Immature natural killer cell (primary cell): ENCODE data around the gene TMEM217. TPM values are rescaled to one million over a fixed set of nuclear protein-coding genes. Genes with fewer than 3 reads are reported as not detected.
A peak's percentile ranks its signal among the peaks of the same experiment; 100 is the strongest.
"Not testable (repeated sequence)": the region's sequence is repeated elsewhere in the genome, so short reads cannot be mapped to it uniquely, and the experiment has no call there.

Source experiments
- DNase-seq, 3 donors: peaks; one replicate each; pipeline ENCODE4 v3.0.0; 2022; ENCODE audit warnings: mixed read lengths in 1 of 3
- H3K27ac Mint-ChIP-seq, 6 donors: one replicate each; pipeline ENCODE4 v1.8.0; 2020; ENCODE audit warnings: mixed read lengths in 6 of 6, mild to moderate bottlenecking in 5 of 6, inconsistent platforms in 4 of 6, moderate library complexity in 3 of 6
- H3K27me3 Mint-ChIP-seq, 3 donors: one replicate each; pipeline ENCODE4 v1.8.0; 2020 to 2021; ENCODE audit warnings: low read depth in 3 of 3, mild to moderate bottlenecking in 3 of 3, mixed read lengths in 3 of 3, moderate library complexity in 3 of 3, inconsistent platforms in 1 of 3
- H3K36me3 Mint-ChIP-seq, 3 donors: one replicate each; pipeline ENCODE4 v1.8.0; 2020; ENCODE audit warnings: mixed read lengths in 3 of 3, inconsistent platforms in 2 of 3, mild to moderate bottlenecking in 2 of 3
- H3K4me1 Mint-ChIP-seq, 2 donors: one replicate each; pipeline ENCODE4 v1.8.0; 2020; ENCODE audit warnings: inconsistent platforms in 2 of 2, mild to moderate bottlenecking in 2 of 2, mixed read lengths in 2 of 2, moderate library complexity in 1 of 2
- H3K4me3 Mint-ChIP-seq, 5 donors: one replicate each; pipeline ENCODE4 v1.8.0; 2020; ENCODE audit warnings: mild to moderate bottlenecking in 5 of 5, mixed read lengths in 5 of 5, inconsistent platforms in 3 of 5, moderate library complexity in 3 of 5
- H3K9me3 Mint-ChIP-seq, 6 donors: one replicate each; pipeline ENCODE4 v1.8.0; 2020; ENCODE audit warnings: mild to moderate bottlenecking in 6 of 6, mixed read lengths in 6 of 6, inconsistent platforms in 4 of 6, moderate library complexity in 3 of 6
- polyA plus RNA-seq, 3 donors: library from polyadenylated mRNA; unstranded; fragments of 300-500 nt; fragmentation: Illumina TruSeq; gene quantifications; one replicate each; pipeline ENCODE4 v1.2.3, GENCODE V29; 2021

Gene TMEM217
- polyA plus RNA-seq, 3 donors from 2014 or later, result 0.23 to 0.32 TPM; not detected in 1

GRCh38 chr6:37208793-37209192 is 49.2 kb downstream of the TMEM217 start:
- Mint-ChIP-seq H3K36me3 (no peaks in the 10 kb centered on the region), H3K27ac (no peak overlapping the region), H3K27me3 (no peaks in the 10 kb centered on the region), H3K4me3 (no peak overlapping the region), H3K4me1 (peaks cover 52 to 65% of the 10 kb centered on the region in 2 donors), H3K9me3 (no peaks in the 10 kb centered on the region)
- no peak for DNase-seq

- peak overlapping the region; percentile 28 to 49 (median 40) for H3K4me3 Mint-ChIP-seq
- H3K9me3 Mint-ChIP-seq, result no peaks in the 10 kb centered on the region
- H3K4me1 Mint-ChIP-seq, result peaks cover 59 to 73% of the 10 kb centered on the region in 2 donors
- H3K27me3 Mint-ChIP-seq, result no peaks in the 10 kb centered on the region
- peak overlapping the region; percentile 60 to 81 (median 76) for H3K27ac Mint-ChIP-seq
- no peaks in the 10 kb centered on the region for H3K36me3 Mint-ChIP-seq
- peak; percentile 82 to 85 (median 84) for DNase-seq
Measured at GRCh38 chr6:37207903-37208456, 50.0 kb downstream of the TMEM217 start.

GRCh38 chr6:37206622-37207021 is 51.3 kb downstream of the TMEM217 start:
- Mint-ChIP-seq H3K4me1 (peaks cover 73 to 87% of the 10 kb centered on the region in 2 donors), H3K27ac (peak overlapping the region in 5 of 6 donors; percentile 21 to 70 (median 60)), H3K36me3 (no peaks in the 10 kb centered on the region), H3K27me3 (no peaks in the 10 kb centered on the region), H3K4me3 (peak overlapping the region in 1 of 5 donors; percentile 27), H3K9me3 (no peaks in the 10 kb centered on the region)
- no peak for DNase-seq

GRCh38 chr6:37205997-37206340 is 52.0 kb downstream of the TMEM217 start:
- H3K4me1 Mint-ChIP-seq, result peaks cover 77 to 92% of the 10 kb centered on the region in 2 donors
- peak overlapping the region; percentile 29 to 80 (median 72) for H3K27ac Mint-ChIP-seq
- H3K36me3 Mint-ChIP-seq, result no peaks in the 10 kb centered on the region
- H3K27me3 Mint-ChIP-seq, result no peaks in the 10 kb centered on the region
- no peak for DNase-seq
- peak overlapping the region in 2 of 5 donors; percentile 12 to 40 for H3K4me3 Mint-ChIP-seq
- H3K9me3 Mint-ChIP-seq, result no peaks in the 10 kb centered on the region

GRCh38 chr6:37205175-37205996 is 52.6 kb downstream of the TMEM217 start:
- peak overlapping the region in 4 of 5 donors; percentile 12 to 40 (median 12) for H3K4me3 Mint-ChIP-seq
- no peaks in the 10 kb centered on the region for H3K36me3 Mint-ChIP-seq
- DNase-seq, result no peak
- peaks cover 80 to 94% of the 10 kb centered on the region in 2 donors for H3K4me1 Mint-ChIP-seq
- H3K27ac Mint-ChIP-seq, result peak overlapping the region; percentile 29 to 80 (median 72)
- H3K27me3 Mint-ChIP-seq, result no peaks in the 10 kb centered on the region
- H3K9me3 Mint-ChIP-seq, result no peaks in the 10 kb centered on the region

- H3K4me3 Mint-ChIP-seq, result peak overlapping the region in 1 of 5 donors; percentile 3
- H3K4me1 Mint-ChIP-seq, result peaks cover 72 to 85% of the 10 kb centered on the region in 2 donors
- H3K9me3 Mint-ChIP-seq, result no peaks in the 10 kb centered on the region
Measured at GRCh38 chr6:37204014-37204751, 53.8 kb downstream of the TMEM217 start.

GRCh38 chr6:37202788-37203491 is 55.0 kb downstream of the TMEM217 start:
- Mint-ChIP-seq H3K36me3 (no peaks in the 10 kb centered on the region), H3K9me3 (no peaks in the 10 kb centered on the region), H3K4me1 (peaks cover 69 to 77% of the 10 kb centered on the region in 2 donors), H3K27ac (peak overlapping the region; percentile 82 to 95 (median 92)), H3K4me3 (peak overlapping the region; percentile 64 to 78 (median 66)), H3K27me3 (peaks cover 0 to 2% (median 0%) of the 10 kb centered on the region in 3 donors)
- DNase-seq, result no peak

More at GRCh38 chr6:37204014-37204751, 53.8 kb downstream of the TMEM217 start:
- Mint-ChIP-seq H3K36me3 (no peaks in the 10 kb centered on the region), H3K27me3 (no peaks in the 10 kb centered on the region), H3K27ac (peak overlapping the region; percentile 15 to 83 (median 44))
- DNase-seq, result no peak

- H3K4me3 Mint-ChIP-seq, result peak overlapping the region; percentile 48 to 78 (median 65)
Measured at GRCh38 chr6:37201726-37202125, 56.2 kb downstream of the TMEM217 start.

GRCh38 chr6:37200085-37200484 is 57.9 kb downstream of the TMEM217 start:
- no peaks in the 10 kb centered on the region for H3K9me3 Mint-ChIP-seq
- H3K27ac Mint-ChIP-seq, result peak overlapping the region in 2 of 6 donors; percentile 53 to 69
- H3K36me3 Mint-ChIP-seq, result no peaks in the 10 kb centered on the region
- H3K4me1 Mint-ChIP-seq, result peaks cover 44 to 49% of the 10 kb centered on the region in 2 donors
- H3K27me3 Mint-ChIP-seq, result peaks cover 0 to 2% (median 0%) of the 10 kb centered on the region in 3 donors
- DNase-seq, result no peak
- H3K4me3 Mint-ChIP-seq, result no peak overlapping the region

More at GRCh38 chr6:37201726-37202125, 56.2 kb downstream of the TMEM217 start:
- no peak for DNase-seq
- Mint-ChIP-seq H3K9me3 (no peaks in the 10 kb centered on the region), H3K27me3 (peaks cover 0 to 2% (median 0%) of the 10 kb centered on the region in 3 donors), H3K36me3 (no peaks in the 10 kb centered on the region), H3K27ac (peak overlapping the region; percentile 75 to 95 (median 90)), H3K4me1 (peaks cover 56 to 65% of the 10 kb centered on the region in 2 donors)

GRCh38 chr6:37196451-37196850 is 61.5 kb downstream of the TMEM217 start:
- not testable (repeated sequence) for H3K27me3 Mint-ChIP-seq, H3K27ac Mint-ChIP-seq, H3K9me3 Mint-ChIP-seq, DNase-seq, H3K36me3 Mint-ChIP-seq, H3K4me3 Mint-ChIP-seq
- peaks cover 33 to 43% of the 10 kb centered on the region in 2 donors for H3K4me1 Mint-ChIP-seq

- H3K9me3 Mint-ChIP-seq, H3K27me3 Mint-ChIP-seq, DNase-seq, H3K36me3 Mint-ChIP-seq: not testable (repeated sequence)
- Mint-ChIP-seq H3K4me3 (peak overlapping the region in 1 of 5 donors; percentile 54), H3K4me1 (peaks cover 26 to 37% of the 10 kb centered on the region in 2 donors), H3K27ac (peak overlapping the region; percentile 5 to 76 (median 38))
Measured at GRCh38 chr6:37194886-37195285, 63.1 kb downstream of the TMEM217 start.

- H3K9me3 Mint-ChIP-seq, result peaks cover 0 to 3% (median 0%) of the 10 kb centered on the region in 6 donors
- peaks cover 38 to 54% of the 10 kb centered on the region in 2 donors for H3K4me1 Mint-ChIP-seq
- peak overlapping the region; percentile 15 to 83 (median 44) for H3K27ac Mint-ChIP-seq
- H3K4me3 Mint-ChIP-seq, result no peak overlapping the region
- DNase-seq, result no peak
- H3K27me3 Mint-ChIP-seq, result peaks cover 0 to 3% (median 0%) of the 10 kb centered on the region in 3 donors
- no peaks in the 10 kb centered on the region for H3K36me3 Mint-ChIP-seq
Measured at GRCh38 chr6:37192666-37193065, 65.3 kb downstream of the TMEM217 start.

- H3K27ac Mint-ChIP-seq, result peak overlapping the region in 4 of 6 donors; percentile 39 to 71 (median 60)
- peaks cover 0 to 7% (median 0%) of the 10 kb centered on the region in 3 donors for H3K36me3 Mint-ChIP-seq
- no peak for DNase-seq
- H3K4me1 Mint-ChIP-seq, result peaks cover 62 to 77% of the 10 kb centered on the region in 2 donors
- H3K27me3 Mint-ChIP-seq, result peaks cover 0 to 3% (median 0%) of the 10 kb centered on the region in 3 donors
- H3K4me3 Mint-ChIP-seq, result peak overlapping the region in 3 of 5 donors; percentile 18 to 67 (median 33)
- H3K9me3 Mint-ChIP-seq, result peaks cover 0 to 3% (median 0%) of the 10 kb centered on the region in 6 donors
Measured at GRCh38 chr6:37190159-37190535, 67.8 kb downstream of the TMEM217 start.
